GM19468 (cell line): ENCODE measurements around the gene EPHB2.
"Not testable (repeated sequence)": the region's sequence is repeated elsewhere in the genome, so short reads cannot be mapped to it uniquely, and the experiment has no call there.

ENCODE experiments used
- ATAC-seq: cut with Tn5 transposase; IDR thresholded peaks from one replicate; pipeline ENCODE4 v1.9.1; 2021; ENCODE audit warnings: mild to moderate bottlenecking, moderate library complexity, moderate number of reproducible peaks; ENCODE audit not compliant: unreplicated experiment; ENCODE audit errors: extremely low read depth

The EPHB2 gene

DNA sequence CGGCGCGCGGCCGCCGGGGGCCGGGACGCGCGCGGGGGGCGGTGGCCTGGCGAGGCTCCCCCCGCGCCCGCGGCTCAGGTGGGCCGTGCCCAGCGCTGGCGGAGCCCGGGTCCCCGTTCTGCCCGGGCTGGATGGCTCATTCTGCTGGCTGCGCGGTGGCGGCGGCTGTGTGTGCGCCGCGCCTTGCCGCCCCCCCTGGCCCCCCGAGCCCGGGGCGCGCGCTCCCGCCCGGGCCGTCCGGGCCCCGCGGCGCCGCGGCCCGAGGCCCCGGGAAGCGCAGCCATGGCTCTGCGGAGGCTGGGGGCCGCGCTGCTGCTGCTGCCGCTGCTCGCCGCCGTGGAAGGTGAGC, at the start of gene EPHB2:
EPHB2 (plus strand) TSS at position 139 of the 349 bp plus-strand sequence; CDS start at position 283, 144 bp downstream.
- ATAC-seq: no peak

GRCh38 chr1:22661880-22662279, 48.8 kb upstream of the EPHB2 start:
- no peak for ATAC-seq

GRCh38 chr1:22662318-22662717, 48.3 kb upstream of the EPHB2 start:
- ATAC-seq: no peak

- no peak for ATAC-seq
Observed at GRCh38 chr1:22662986-22663408, 47.6 kb upstream of the EPHB2 start.

DNA sequence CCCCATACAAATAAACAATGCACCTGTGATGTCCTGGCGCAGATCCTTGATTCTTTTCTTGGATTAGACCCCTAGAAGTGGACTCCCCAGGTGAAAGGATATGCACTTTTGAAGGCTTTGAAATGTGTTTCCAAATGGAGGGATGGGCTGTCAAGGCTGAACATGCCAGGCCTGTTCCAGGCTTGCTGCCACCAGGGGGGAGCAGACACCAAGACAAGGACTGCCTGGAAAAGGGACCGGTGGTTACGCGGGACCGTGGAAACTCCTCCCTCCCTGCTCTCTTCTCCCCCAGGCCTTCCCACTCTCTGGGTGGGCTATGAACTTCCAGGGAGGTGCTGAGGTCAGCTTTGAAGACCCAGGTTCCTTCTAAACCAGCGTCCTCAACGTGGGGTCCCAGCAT, 44.9 kb upstream of the EPHB2 start:
- ATAC-seq: no peak

DNA sequence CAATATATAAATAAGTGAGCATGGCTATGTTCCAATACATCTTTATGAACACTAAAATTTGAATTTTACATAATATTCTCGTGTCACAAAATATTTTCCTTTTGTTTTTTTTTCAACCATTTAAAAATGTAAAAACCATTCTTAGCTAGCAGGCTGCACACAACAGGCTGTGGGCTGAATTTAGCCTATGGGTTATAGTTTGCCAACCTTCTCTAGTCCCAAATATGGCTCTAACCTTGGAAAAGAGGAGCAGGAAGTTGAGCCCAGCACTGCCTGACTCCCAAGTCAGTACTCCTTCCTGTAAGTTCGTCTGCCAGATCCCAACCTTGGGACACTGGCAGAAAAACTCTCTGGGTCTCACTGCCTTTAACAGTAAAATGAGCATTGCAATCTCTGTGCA, 44.2 kb upstream of the EPHB2 start:
- ATAC-seq: no peak

GRCh38 chr1:22668840-22669239, 41.8 kb upstream of the EPHB2 start:
- ATAC-seq: not testable (repeated sequence)

DNA sequence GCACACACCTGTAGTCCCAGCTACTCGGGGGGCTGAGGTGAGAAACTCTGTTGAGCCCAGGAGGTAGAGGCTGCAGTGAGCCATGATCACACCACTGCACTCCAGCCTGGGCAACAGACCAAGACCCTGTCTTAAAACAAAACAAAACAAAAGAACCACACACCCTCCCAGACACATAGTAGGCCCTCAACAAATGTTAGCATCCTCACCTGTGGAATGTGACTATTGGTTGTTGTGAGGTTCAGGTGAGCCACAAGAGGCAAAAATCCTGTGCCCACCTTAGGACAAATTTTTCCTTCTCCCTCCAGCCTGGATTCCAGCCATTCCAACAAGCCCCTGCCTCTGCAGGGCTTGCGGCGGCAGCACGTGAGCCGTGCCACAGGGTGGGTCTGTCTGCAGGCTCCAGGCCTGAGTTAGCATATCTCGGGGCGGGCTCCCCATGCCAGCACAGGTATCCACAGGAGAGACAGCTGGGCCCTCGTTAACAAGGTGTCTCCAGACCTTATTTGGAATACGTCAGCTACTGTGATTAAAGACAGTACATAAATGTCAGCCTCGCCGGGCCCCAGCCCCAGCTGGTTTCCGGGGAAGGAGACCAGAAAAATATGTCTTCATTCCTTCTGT, 40.2 kb upstream of the EPHB2 start:
- ATAC-seq: no peak

- ATAC-seq: no peak
Observed at GRCh38 chr1:22671999-22672398, 38.6 kb upstream of the EPHB2 start.

DNA sequence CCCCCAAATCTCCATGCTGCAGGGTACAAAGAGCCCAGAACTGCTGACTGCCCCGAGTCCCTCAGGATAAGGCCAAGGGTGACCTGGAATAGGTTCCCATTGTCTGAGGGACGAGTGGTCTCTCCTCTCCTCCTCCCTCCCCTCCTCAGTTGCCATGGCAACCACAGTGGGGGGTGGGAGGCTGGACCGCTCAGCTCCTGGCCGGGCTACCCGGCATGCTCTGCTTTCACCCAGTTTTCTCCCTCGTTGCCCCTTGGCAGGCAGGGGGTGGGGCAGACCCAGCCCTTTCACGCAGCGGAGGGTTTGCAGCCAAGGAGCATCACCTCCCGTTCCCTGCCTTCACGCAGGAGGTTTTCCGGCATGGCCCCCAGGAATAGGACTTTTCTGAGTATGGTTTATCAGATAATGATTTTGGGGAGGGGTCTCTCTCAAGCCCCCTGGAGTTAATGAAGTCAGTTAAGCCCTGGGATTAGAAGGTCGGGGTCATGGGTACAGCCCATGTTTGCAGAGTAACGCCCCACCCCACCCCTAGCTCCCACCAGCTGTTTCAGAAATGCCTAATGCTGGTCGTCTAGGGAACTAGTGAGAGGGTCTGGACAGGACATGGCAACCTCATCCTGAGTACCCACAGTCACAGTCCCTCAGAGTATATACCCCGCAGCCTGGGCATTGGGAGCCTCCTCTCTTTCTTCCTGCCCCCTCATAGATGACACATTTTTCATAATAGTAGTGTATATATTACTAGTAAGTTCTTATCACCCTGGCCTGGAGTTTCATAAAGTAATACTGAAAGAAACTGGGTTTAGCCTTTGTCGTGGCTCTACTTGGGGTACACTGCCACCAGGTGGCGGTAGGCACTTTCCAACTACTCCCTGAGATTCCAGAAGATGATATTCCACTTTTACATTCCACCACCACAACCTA, 36.9 kb upstream of the EPHB2 start:
- no peak for ATAC-seq

DNA sequence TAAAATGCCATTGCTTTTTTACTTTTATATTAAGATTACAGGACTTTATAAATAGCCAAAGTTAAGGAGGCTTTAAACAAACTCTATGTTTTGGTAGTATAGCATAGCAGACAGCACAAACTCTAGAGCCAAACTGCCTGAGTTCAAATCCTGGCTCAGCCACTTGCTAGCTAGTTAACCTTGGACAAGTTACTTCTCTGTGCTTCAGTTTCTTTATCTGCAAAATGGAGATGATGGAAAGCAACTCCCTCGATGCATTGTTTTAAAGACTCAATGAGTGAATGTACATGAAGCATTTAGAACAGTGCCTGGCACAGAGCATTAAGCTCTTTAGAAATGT, 36.3 kb upstream of the EPHB2 start:
- ATAC-seq: no peak

- ATAC-seq: not testable (repeated sequence)
Observed at GRCh38 chr1:22676151-22676550, 34.5 kb upstream of the EPHB2 start.

- no peak for ATAC-seq
Observed at GRCh38 chr1:22676916-22677583, 33.6 kb upstream of the EPHB2 start.

GRCh38 chr1:22677931-22678896, 32.4 kb upstream of the EPHB2 start:
- no peak for ATAC-seq

GRCh38 chr1:22680726-22681125, 29.9 kb upstream of the EPHB2 start:
- ATAC-seq: no peak

- ATAC-seq: no peak
Observed at GRCh38 chr1:22681556-22682276, 28.9 kb upstream of the EPHB2 start.

GRCh38 chr1:22683547-22683946, 27.1 kb upstream of the EPHB2 start:
- ATAC-seq: no peak

- no peak for ATAC-seq
Observed at GRCh38 chr1:22685591-22686059, 25.0 kb upstream of the EPHB2 start.

GRCh38 chr1:22687191-22687590, 23.4 kb upstream of the EPHB2 start:
- ATAC-seq: no peak
